ENCODE results near the gene RPL35A. TPM values are rescaled to one million over a fixed set of nuclear protein-coding genes. Genes with fewer than 3 reads are reported as not detected.
A peak's percentile ranks its signal among the peaks of the same experiment; 100 is the strongest.

RPL35A gene
- total and polyA plus RNA-seq, 2 of the 8 experiments (the other 6 are each of a cell fraction or from before 2014, with no cell fraction given), result 695 to 1,393 TPM

GRCh38 chr3:197906023-197906849 is 43.8 kb upstream of the RPL35A start:
- FAIRE-seq, result peak; percentile 55
- no peaks in the 10 kb centered on the region for H3K9me3 ChIP-seq (ENCODE audit: insufficient read depth in 2 of 2, low read depth in 1 of 2, low read length in 1 of 2)
- 25% methylated on average over 17 of the region's 17 CpGs; no CpG with 5 or more reads in 1 of the 2 experiments for WGBS, 2 experiments (ENCODE audit: extremely low coverage in 1 of 2, insufficient coverage in 1 of 2, insufficient read length in 1 of 2, insufficient replicate concordance in 2 of 2, low coverage in 1 of 2, low lambda C conversion rate in 2 of 2, missing lambda C conversion rate in 1 of 2)
- peak; percentile 56 to 91 for DNase-seq (ENCODE audit: low read depth in 1 of 2, low spot score in 2 of 2)
- H4K20me1 ChIP-seq (replicated peaks in 1 of 2; ENCODE audit: control insufficient read depth in 1 of 2, insufficient read depth in 2 of 2, low read length in 2 of 2), result no peaks in the 10 kb centered on the region
- H3K36me3 ChIP-seq (ENCODE audit: control insufficient read depth in 2 of 4, insufficient read depth in 4 of 4, low read length in 3 of 4), result no peaks in the 10 kb centered on the region
- H4K8ac ChIP-seq (ENCODE audit: extremely low read depth, insufficient read depth, low read length), result no peak overlapping the region
- POLR2A ChIA-PET (ENCODE audit: partially characterized antibody), result interaction anchor here (0.9 to 1.0 kb wide), 3 partner anchors 43 to 45 kb away, joined by 3 to 5 read pairs (median 4); no protein-coding TSS in a partner anchor
- no peak overlapping the region for H2BK5ac ChIP-seq (ENCODE audit: low read depth, low read length)
- no peak overlapping the region for H2AK5ac ChIP-seq (ENCODE audit: low read depth, low read length)
- no peaks in the 10 kb centered on the region for H3K79me2 ChIP-seq (ENCODE audit: control insufficient read depth in 1 of 2, insufficient read depth in 2 of 2, low read length in 2 of 2)
- no peaks in the 10 kb centered on the region for H3K27me3 ChIP-seq (replicated peaks in 1 of 4; ENCODE audit: control insufficient read depth in 3 of 4, extremely low read depth in 1 of 4, insufficient read depth in 3 of 4, low read length in 3 of 4)
- no peak overlapping the region for H3K56ac ChIP-seq (replicated peaks; ENCODE audit: insufficient read length, low read depth, low read length)
- H3K18ac ChIP-seq (ENCODE audit: extremely low read depth, low read length), result no peak overlapping the region
- H3K4me3 ChIP-seq (ENCODE audit: extremely low read depth in 1 of 4, insufficient read depth in 2 of 4, low read depth in 3 of 4, low read length in 4 of 4), result no peak overlapping the region
- no peak overlapping the region for H3K9ac ChIP-seq (replicated peaks in 1 of 4; ENCODE audit: extremely low read depth in 1 of 4, low read depth in 3 of 4, low read length in 3 of 4)
- CTCF ChIA-PET (ENCODE audit: partially characterized antibody), result interaction anchor here (0.6 to 1.9 kb wide), 38 partner anchors 8 to 235 kb away, joined by 3 to 9 read pairs (median 4); no protein-coding TSS in a partner anchor
- no peaks in the 10 kb centered on the region for H3K4me1 ChIP-seq (replicated peaks in 1 of 4; ENCODE audit: control insufficient read depth in 3 of 4, insufficient read depth in 4 of 4, low read length in 3 of 4)
- no peak overlapping the region for H4K5ac ChIP-seq (ENCODE audit: insufficient read length, low read depth, low read length)
- H2BK12ac ChIP-seq (ENCODE audit: low read depth, low read length), result no peak overlapping the region
- no peak overlapping the region for H3K27ac ChIP-seq (ENCODE audit: low read depth, low read length)
- no peaks in the 10 kb centered on the region for H3K79me1 ChIP-seq (ENCODE audit: low read depth, low read length)
- H2BK20ac ChIP-seq (ENCODE audit: low read length), result no peak overlapping the region
- H2AFZ ChIP-seq (ENCODE audit: low read length), result no peak overlapping the region
- no peak overlapping the region for H2BK120ac ChIP-seq (replicated peaks; ENCODE audit: low read depth, low read length)
- no peak overlapping the region for H3K4ac ChIP-seq (replicated peaks; ENCODE audit: insufficient read length, low read depth, low read length)
- H4K91ac ChIP-seq (replicated peaks; ENCODE audit: insufficient read length, low read length), result no peak overlapping the region
- no peak overlapping the region for H2BK15ac ChIP-seq (ENCODE audit: low read length)
- H3K23ac ChIP-seq (ENCODE audit: insufficient read length), result no peak overlapping the region
- H3K14ac ChIP-seq (ENCODE audit: insufficient read length), result no peak overlapping the region
- H3K4me2 ChIP-seq (ENCODE audit: insufficient read depth in 1 of 2, low read depth in 2 of 2, low read length in 2 of 2), result 0 out of 4 replicates have a peak overlapping the region, but pooled peaks of 1 of the 2 experiments have one; percentile 40
- no peaks in the 10 kb centered on the region for H3K23me2 ChIP-seq (ENCODE audit: low read depth, low read length)
- TF ChIP-seq POLR2AphosphoS5 (IDR thresholded peaks at IDR 0.05; ENCODE audit: low read depth, low read length) (no peak), PHF8 (conservative IDR thresholded peaks at IDR 0.05; ENCODE audit: low read depth, low read length) (no peak), BCL11A (IDR thresholded peaks at IDR 0.05; ENCODE audit: low read depth in 2 of 2, low read length in 2 of 2) (no peak), BRCA1 (IDR thresholded peaks at IDR 0.05; ENCODE audit: low read depth, low read length) (no peak), BACH1 (IDR thresholded peaks at IDR 0.05; ENCODE audit: low read length) (no peak; the same call in 1 of the 2 replicates), CREB1 (IDR thresholded peaks at IDR 0.05) (peak; percentile 51; the same call in 1 of the 2 replicates), TEAD4 (IDR thresholded peaks at IDR 0.05; ENCODE audit: low read depth, low read length) (peak; percentile 62; the same call in 1 of the 2 replicates), MAX (IDR thresholded peaks at IDR 0.05) (no peak), CTCF (IDR thresholded peaks at IDR 0.05; ENCODE audit: control extremely low read depth in 1 of 3, insufficient read depth in 1 of 3, low read depth in 1 of 3, low read length in 3 of 3) (peak; percentile 93 to 96 (median 94)), EGR1 (IDR thresholded peaks at IDR 0.05; ENCODE audit: borderline replicate concordance, low read depth, low read length) (peak; percentile 87; the same call in 1 of the 2 replicates)
